GM12878 (cell line): ENCODE results near the gene PLEKHJ1. TPM values are rescaled to one million over a fixed set of nuclear protein-coding genes. Genes with fewer than 3 reads are reported as not detected.

Experiments used
- ATF7 ChIP-seq: fragments of 450-650 bp; IDR thresholded peaks from 2 replicates; pipeline ENCODE4 v1.6.1; 2016; ENCODE audit warnings: low read depth, mild to moderate bottlenecking
- CBX5 ChIP-seq: sonication (generic); IDR thresholded peaks from 2 replicates; pipeline ENCODE4 v1.6.1; 2016; ENCODE audit warnings: low read depth, moderate library complexity, mild to moderate bottlenecking, inconsistent platforms
- CHD4 ChIP-seq: fragments of 200-600 bp; sonication (generic); IDR thresholded peaks from 2 replicates; pipeline ENCODE4 v1.6.1; 2016; ENCODE audit warnings: mild to moderate bottlenecking
- DPF2 ChIP-seq: fragments of 450-650 bp; IDR thresholded peaks from 2 replicates; pipeline ENCODE4 v1.6.1; 2017; ENCODE audit warnings: mild to moderate bottlenecking
- ESRRA ChIP-seq: IDR thresholded peaks from 2 replicates; pipeline ENCODE4 v1.6.1; 2012; ENCODE audit warnings: mild to moderate bottlenecking, low read length, improper control_type of control experiment
- HCFC1 ChIP-seq: fragments of 150-350 bp; IDR thresholded peaks from 2 replicates; pipeline ENCODE4 v1.6.1; 2014; ENCODE audit warnings: low read length
- MXI1 ChIP-seq: fragments of 150-350 bp; IDR thresholded peaks from 2 replicates; pipeline ENCODE4 v1.6.1; 2011; ENCODE audit warnings: low read depth, mild to moderate bottlenecking, inconsistent platforms, low read length, improper control_type of control experiment
- POLR2A ChIP-seq: IDR thresholded peaks from 2 replicates; pipeline ENCODE4 v1.6.1; 2011; ENCODE audit warnings: low read depth, mild to moderate bottlenecking, low read length
- POLR2AphosphoS5 ChIP-seq: IDR thresholded peaks from 2 replicates; pipeline ENCODE4 v1.6.1; 2011; ENCODE audit warnings: mild to moderate bottlenecking, low read length, inconsistent platforms
- RFX5 ChIP-seq: IDR thresholded peaks from 2 replicates; pipeline ENCODE4 v1.6.1; 2011; ENCODE audit warnings: low read depth, low read length, improper control_type of control experiment
- SMAD5 ChIP-seq: IDR thresholded peaks from 2 replicates; pipeline ENCODE4 v1.6.1; 2016; ENCODE audit warnings: antibody characterized with exemption, low read depth
- SMARCA5 ChIP-seq: fragments of 450-650 bp; IDR thresholded peaks from 2 replicates; pipeline ENCODE4 v1.6.1; 2017; ENCODE audit warnings: mild to moderate bottlenecking
- SP1 ChIP-seq: IDR thresholded peaks from one replicate; pipeline ENCODE4 v1.6.1; 2011; ENCODE audit warnings: low read depth, low read length
- SREBF1 ChIP-seq: IDR thresholded peaks from 2 replicates; pipeline ENCODE4 v1.6.1; 2012; ENCODE audit warnings: mild to moderate bottlenecking, low read length
- WRNIP1 ChIP-seq: IDR thresholded peaks from 2 replicates; pipeline ENCODE4 v1.6.1; 2011; ENCODE audit warnings: low read depth, low read length, improper control_type of control experiment, borderline replicate concordance
- YY1 ChIP-seq: IDR thresholded peaks from 2 replicates; pipeline ENCODE4 v1.6.1; 2011; ENCODE audit warnings: low read depth, mild to moderate bottlenecking, low read length
- ZNF274 ChIP-seq: IDR thresholded peaks from one replicate; pipeline ENCODE4 v1.8.0; 2011; ENCODE audit not compliant: insufficient read length, insufficient read depth
- ZNF687 ChIP-seq: fragments of 450-650 bp; IDR thresholded peaks from 2 replicates; pipeline ENCODE4 v1.6.1; 2017; ENCODE audit warnings: mild to moderate bottlenecking, moderate library complexity
- polyA plus RNA-seq, 11 experiments: library from polyadenylated mRNA; depleted of rRNA in 4 of 11; unstranded in 6 of 11; stranded (reverse) in 5 of 11; fragments of >200 nt; fragmentation: Nextera tagmentation in 4 of 11; fragmentation: Illumina TruSeq in 1 of 11; extraction: Ambion mirVana in 4 of 11; extraction: Trizol in 1 of 11; gene quantifications; 1 replicate in 1 of 11; 2 replicates in 10 of 11; pipeline versions ENCODE4 v1.2.1 to v1.2.3, GENCODE V29; 2011 to 2016; ENCODE audit warnings: inconsistent platforms in 2 of 11, missing spikeins in 2 of 11, low read depth in 1 of 11
- total RNA-seq, 4 experiments: library from RNA; depleted of rRNA in 3 of 4; stranded (reverse); fragments of >200 nt in 3 of 4; fragmentation: Illumina TruSeq in 1 of 4; extraction: Trizol in 1 of 4; gene quantifications; 2 replicates each; pipeline versions ENCODE4 v1.2.1 to v1.2.3, GENCODE V29; 2013 to 2021
- TF ChIP-seq, protein P1 (sequence below): IDR thresholded peaks from 2 replicates; pipeline ENCODE4 v1.6.1; 2011; ENCODE audit warnings: low read depth, mild to moderate bottlenecking, low read length, moderate library complexity, borderline replicate concordance; ENCODE audit errors: extremely low read depth
- TF ChIP-seq, protein P2 (sequence below): fragments of 450-650 bp; IDR thresholded peaks from 2 replicates; pipeline ENCODE4 v1.6.1; 2016; ENCODE audit warnings: mild to moderate bottlenecking

The PLEKHJ1 gene
- total and polyA plus RNA-seq, 10 of the 15 experiments (the other 5 are each of a cell fraction or from before 2014, with no cell fraction given) = 1.3 to 133 (median 75.0) TPM

DNA sequence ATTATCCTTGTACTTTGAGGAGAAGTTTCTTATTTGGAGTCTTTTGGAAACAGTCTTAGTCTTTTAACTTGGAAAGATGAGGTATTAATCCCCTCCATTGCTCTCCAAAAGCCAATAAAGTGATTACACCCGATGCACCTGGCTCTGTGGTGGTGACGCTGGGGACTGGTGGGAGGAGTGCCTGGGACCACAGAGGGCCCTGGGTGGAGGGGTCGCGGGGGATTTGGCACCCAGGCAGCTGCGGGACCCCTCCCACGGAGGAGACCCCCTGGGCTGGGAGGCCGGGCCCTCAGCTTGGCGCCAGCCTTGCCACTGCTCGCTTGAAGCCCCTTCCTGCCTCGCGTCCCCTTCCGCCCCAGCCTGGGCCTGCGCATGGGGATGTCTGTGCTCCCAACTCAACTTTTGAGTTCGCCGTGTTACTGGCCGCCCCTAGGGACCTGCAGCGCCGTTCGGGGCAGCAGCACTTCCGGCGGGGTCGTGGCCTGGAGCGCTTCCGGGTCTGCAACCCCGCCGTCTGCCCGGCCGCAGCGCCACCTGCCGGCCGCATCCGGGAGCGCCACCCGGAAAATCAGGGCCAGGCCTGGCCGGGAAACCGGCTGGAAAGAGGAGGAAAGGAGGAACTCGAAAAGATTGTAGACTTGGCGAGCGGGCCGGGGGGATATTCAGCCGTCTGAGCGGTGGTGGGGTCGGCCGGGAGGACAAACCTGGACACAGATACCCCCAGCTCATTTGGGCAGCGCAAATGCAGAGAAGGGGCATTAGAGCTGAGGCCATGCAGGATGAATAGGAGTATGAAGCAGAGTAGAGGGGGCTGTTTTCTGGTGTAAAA lies 37.4 kb upstream of the PLEKHJ1 start (continued):
- TF ChIP-seq, protein P1, sequence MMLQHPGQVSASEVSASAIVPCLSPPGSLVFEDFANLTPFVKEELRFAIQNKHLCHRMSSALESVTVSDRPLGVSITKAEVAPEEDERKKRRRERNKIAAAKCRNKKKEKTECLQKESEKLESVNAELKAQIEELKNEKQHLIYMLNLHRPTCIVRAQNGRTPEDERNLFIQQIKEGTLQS = 0 out of 2 replicates have a peak, but pooled peaks have one; percentile 10
- TF ChIP-seq CBX5 = no peak
- TF ChIP-seq YY1 = peak; percentile 84
- peak; percentile 21; the same call in 1 of the 2 replicates for TF ChIP-seq SREBF1
- peak; percentile 65 for TF ChIP-seq DPF2
- TF ChIP-seq RFX5 = no peak
- TF ChIP-seq POLR2AphosphoS5 = peak; percentile 32; the same call in 1 of the 2 replicates
- TF ChIP-seq POLR2A = peak; percentile 85
- no peak for TF ChIP-seq WRNIP1
- peak; percentile 86 for TF ChIP-seq HCFC1
- TF ChIP-seq MXI1 = peak; percentile 86
- TF ChIP-seq ESRRA = no peak
- TF ChIP-seq ZNF274 = no peak
- no peak for TF ChIP-seq SP1
- peak; percentile 90 for TF ChIP-seq ZNF687
- TF ChIP-seq SMAD5 = no peak
- TF ChIP-seq ATF7 = no peak
- TF ChIP-seq CHD4 = no peak
- TF ChIP-seq SMARCA5 = no peak; the same call in 1 of the 2 replicates
- TF ChIP-seq, protein P2, sequence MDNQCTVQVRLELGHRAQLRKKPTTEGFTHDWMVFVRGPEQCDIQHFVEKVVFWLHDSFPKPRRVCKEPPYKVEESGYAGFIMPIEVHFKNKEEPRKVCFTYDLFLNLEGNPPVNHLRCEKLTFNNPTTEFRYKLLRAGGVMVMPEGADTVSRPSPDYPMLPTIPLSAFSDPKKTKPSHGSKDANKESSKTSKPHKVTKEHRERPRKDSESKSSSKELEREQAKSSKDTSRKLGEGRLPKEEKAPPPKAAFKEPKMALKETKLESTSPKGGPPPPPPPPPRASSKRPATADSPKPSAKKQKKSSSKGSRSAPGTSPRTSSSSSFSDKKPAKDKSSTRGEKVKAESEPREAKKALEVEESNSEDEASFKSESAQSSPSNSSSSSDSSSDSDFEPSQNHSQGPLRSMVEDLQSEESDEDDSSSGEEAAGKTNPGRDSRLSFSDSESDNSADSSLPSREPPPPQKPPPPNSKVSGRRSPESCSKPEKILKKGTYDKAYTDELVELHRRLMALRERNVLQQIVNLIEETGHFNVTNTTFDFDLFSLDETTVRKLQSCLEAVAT = no peak
